ENCODE measurements around the gene BICC1. TPM values are rescaled to one million over a fixed set of nuclear protein-coding genes. Genes with fewer than 3 reads are reported as not detected.

The BICC1 gene
- total RNA-seq, 1 donor from 2014 or later, result 1.1 TPM

GRCh38 chr10:58715061-58715460 is 202.4 kb downstream of the BICC1 start:
- H3K27me3 Mint-ChIP-seq (ENCODE audit: unreplicated experiment), result peaks cover 2% of the 10 kb centered on the region
- no peak overlapping the region for H3K4me3 Mint-ChIP-seq (ENCODE audit: unreplicated experiment)
- DNase-seq (ENCODE audit: low spot score), result no peak
- no peaks in the 10 kb centered on the region for H3K36me3 Mint-ChIP-seq (ENCODE audit: low read depth, unreplicated experiment)
- H3K4me1 Mint-ChIP-seq (ENCODE audit: unreplicated experiment), result no peaks in the 10 kb centered on the region
- TF ChIP-seq CTCF (IDR thresholded peaks at IDR 0.05; ENCODE audit: unreplicated experiment), result no peak
- no peak overlapping the region for H3K27ac Mint-ChIP-seq (ENCODE audit: unreplicated experiment)
- no peaks in the 10 kb centered on the region for H3K9me3 Mint-ChIP-seq (ENCODE audit: unreplicated experiment)

DNA sequence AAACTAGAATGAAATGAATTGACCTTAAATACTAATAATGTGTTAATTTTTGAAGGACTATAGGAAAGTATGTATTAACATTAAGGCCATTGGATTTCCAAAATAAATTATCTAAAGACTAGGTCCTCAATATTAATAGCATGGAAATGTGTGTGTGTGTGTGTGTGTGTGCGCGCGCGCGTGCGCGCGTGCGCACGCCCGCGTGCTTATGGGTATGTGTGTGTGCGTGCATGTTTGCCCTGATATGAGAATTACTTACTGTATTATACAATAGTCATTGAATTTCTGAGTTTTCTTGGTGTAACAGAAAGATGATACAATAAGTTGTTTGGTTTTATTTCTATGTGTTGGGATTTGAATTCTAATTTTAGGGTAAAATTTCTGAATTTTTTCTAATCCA is 205.9 kb downstream of the BICC1 start:
- Mint-ChIP-seq H3K27me3 (ENCODE audit: unreplicated experiment) (no peaks in the 10 kb centered on the region), H3K36me3 (ENCODE audit: low read depth, unreplicated experiment) (no peaks in the 10 kb centered on the region), H3K9me3 (ENCODE audit: unreplicated experiment) (no peaks in the 10 kb centered on the region), H3K4me3 (ENCODE audit: unreplicated experiment) (no peak overlapping the region), H3K27ac (ENCODE audit: unreplicated experiment) (no peak overlapping the region), H3K4me1 (ENCODE audit: unreplicated experiment) (no peaks in the 10 kb centered on the region)
- TF ChIP-seq CTCF (IDR thresholded peaks at IDR 0.05; ENCODE audit: unreplicated experiment), result no peak
- no peak for DNase-seq (ENCODE audit: low spot score)

DNA sequence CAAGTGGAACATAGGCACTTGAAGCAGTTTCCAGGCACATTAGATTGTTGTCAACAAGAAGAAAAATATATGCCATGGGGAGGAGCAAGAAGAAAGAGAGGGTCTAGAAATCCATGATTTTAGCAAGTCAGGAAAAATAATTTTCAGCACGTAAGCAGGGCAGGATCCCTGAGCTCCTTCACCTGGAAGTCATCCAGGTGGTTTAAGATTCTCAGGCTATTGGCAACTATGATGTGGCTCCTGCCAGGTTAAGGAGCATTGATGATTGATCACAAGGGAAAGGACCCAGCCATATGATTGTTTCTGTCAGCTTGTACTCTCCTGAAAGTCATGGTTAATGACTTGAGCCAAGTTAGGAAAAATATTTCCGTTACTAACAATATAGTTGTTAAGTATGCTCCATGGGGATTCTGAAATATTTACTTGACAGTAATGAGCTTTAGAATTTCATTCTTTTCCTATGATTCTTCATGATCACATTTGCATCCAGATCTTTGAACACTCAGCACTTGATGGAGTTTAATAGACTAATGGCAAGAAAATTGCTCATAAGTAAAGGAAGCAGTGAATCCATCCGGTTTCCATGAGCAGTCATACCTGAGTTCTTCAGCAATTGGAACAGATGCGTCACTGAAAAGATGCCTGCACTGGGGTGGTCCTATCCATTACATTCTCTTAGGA is 209.1 kb downstream of the BICC1 start:
- Mint-ChIP-seq H3K27me3 (ENCODE audit: unreplicated experiment) (no peaks in the 10 kb centered on the region), H3K4me3 (ENCODE audit: unreplicated experiment) (no peak overlapping the region), H3K4me1 (ENCODE audit: unreplicated experiment) (no peaks in the 10 kb centered on the region), H3K27ac (ENCODE audit: unreplicated experiment) (no peak overlapping the region), H3K9me3 (ENCODE audit: unreplicated experiment) (no peaks in the 10 kb centered on the region), H3K36me3 (ENCODE audit: low read depth, unreplicated experiment) (no peaks in the 10 kb centered on the region)
- no peak for TF ChIP-seq CTCF (IDR thresholded peaks at IDR 0.05; ENCODE audit: unreplicated experiment)
- DNase-seq (ENCODE audit: low spot score), result no peak

DNA sequence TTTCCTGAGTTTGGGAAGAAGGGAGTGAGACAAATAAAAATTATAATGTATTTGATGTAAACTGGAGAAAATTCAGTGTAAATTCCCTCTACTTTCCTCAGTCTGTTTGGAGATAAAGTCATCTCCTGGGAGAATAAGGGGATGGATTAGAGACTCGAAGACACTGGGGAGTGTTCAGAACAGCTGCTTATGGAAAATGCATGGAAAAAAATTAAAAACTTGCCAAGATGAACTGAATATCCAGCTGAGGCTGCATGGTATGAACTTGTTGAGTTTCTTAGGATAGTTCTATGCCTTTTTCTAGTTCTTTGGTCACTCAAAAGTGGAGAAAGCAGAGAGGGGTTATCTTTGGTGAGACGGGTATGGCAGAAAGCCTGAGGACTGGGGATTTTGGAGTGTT is 210.5 kb downstream of the BICC1 start:
- H3K4me1 Mint-ChIP-seq (ENCODE audit: unreplicated experiment), result no peaks in the 10 kb centered on the region
- no peak for DNase-seq (ENCODE audit: low spot score)
- no peak overlapping the region for H3K27ac Mint-ChIP-seq (ENCODE audit: unreplicated experiment)
- TF ChIP-seq CTCF (IDR thresholded peaks at IDR 0.05; ENCODE audit: unreplicated experiment), result no peak
- H3K36me3 Mint-ChIP-seq (ENCODE audit: low read depth, unreplicated experiment), result no peaks in the 10 kb centered on the region
- no peak overlapping the region for H3K4me3 Mint-ChIP-seq (ENCODE audit: unreplicated experiment)
- no peaks in the 10 kb centered on the region for H3K27me3 Mint-ChIP-seq (ENCODE audit: unreplicated experiment)
- H3K9me3 Mint-ChIP-seq (ENCODE audit: unreplicated experiment), result no peaks in the 10 kb centered on the region

GRCh38 chr10:58723966-58724365 is 211.3 kb downstream of the BICC1 start:
- H3K4me3 Mint-ChIP-seq (ENCODE audit: unreplicated experiment), result no peak overlapping the region
- no peak for TF ChIP-seq CTCF (IDR thresholded peaks at IDR 0.05; ENCODE audit: unreplicated experiment)
- no peaks in the 10 kb centered on the region for H3K27me3 Mint-ChIP-seq (ENCODE audit: unreplicated experiment)
- no peaks in the 10 kb centered on the region for H3K36me3 Mint-ChIP-seq (ENCODE audit: low read depth, unreplicated experiment)
- no peak overlapping the region for H3K27ac Mint-ChIP-seq (ENCODE audit: unreplicated experiment)
- DNase-seq (ENCODE audit: low spot score), result no peak
- H3K9me3 Mint-ChIP-seq (ENCODE audit: unreplicated experiment), result no peaks in the 10 kb centered on the region
- H3K4me1 Mint-ChIP-seq (ENCODE audit: unreplicated experiment), result no peaks in the 10 kb centered on the region
